CD4-positive, CD25-positive, alpha-beta regulatory T cell (primary cell): ENCODE measurements around the gene NCK2. TPM values are rescaled to one million over a fixed set of nuclear protein-coding genes. Genes with fewer than 3 reads are reported as not detected.

Experiments used
- ATAC-seq, 2 donors: fragments of 150-1000 bp; cut with Tn5 transposase; one replicate each; pipeline ENCODE4 v1.10.0; 2021; ENCODE audit warnings: low read depth in 2 of 2, moderate number of reproducible peaks in 2 of 2, moderate library complexity in 1 of 2
- DNase-seq, 3 donors: peaks; one replicate each; pipeline versions ENCODE4 v3.0.0 to v3.0.0-alpha.2; 2012 to 2022; ENCODE audit warnings: mixed read lengths in 1 of 3
- H3K27ac ChIP-seq: one replicate; pipeline ENCODE4 v1.7.0; 2013; ENCODE audit warnings: mild to moderate bottlenecking, low read length; ENCODE audit not compliant: insufficient read depth, poor library complexity, severe bottlenecking
- H3K27me3 ChIP-seq: one replicate; pipeline ENCODE4 v1.7.0; 2013; ENCODE audit warnings: low read length; ENCODE audit not compliant: control insufficient read depth, insufficient read depth
- H3K36me3 ChIP-seq: one replicate; pipeline ENCODE4 v1.7.0; 2013; ENCODE audit warnings: mild to moderate bottlenecking, low read length, moderate library complexity; ENCODE audit not compliant: control insufficient read depth, insufficient read depth
- H3K4me1 ChIP-seq: 2 replicates; pipeline ENCODE4 v1.7.0; 2013; ENCODE audit warnings: mild to moderate bottlenecking, low read length; ENCODE audit not compliant: insufficient read depth, control insufficient read depth, poor library complexity, severe bottlenecking
- H3K4me3 ChIP-seq: one replicate; pipeline ENCODE4 v1.7.0; 2013; ENCODE audit warnings: low read depth, mild to moderate bottlenecking, low read length, moderate library complexity
- H3K9me3 ChIP-seq, 2 experiments: 1 replicate in 1 of 2; 2 replicates in 1 of 2; pipeline ENCODE4 v1.7.0; 2013; ENCODE audit warnings: low read length in 2 of 2, mild to moderate bottlenecking in 1 of 2, moderate library complexity in 1 of 2; ENCODE audit not compliant: control insufficient read depth in 2 of 2
- H3K27ac Mint-ChIP-seq, 3 donors: one replicate each; pipeline ENCODE4 v1.8.0; 2020 to 2022; ENCODE audit warnings: mild to moderate bottlenecking in 3 of 3, mixed read lengths in 3 of 3, moderate library complexity in 2 of 3
- H3K27me3 Mint-ChIP-seq: one replicate; pipeline ENCODE4 v1.8.0; 2022; ENCODE audit warnings: mild to moderate bottlenecking, mixed read lengths
- H3K36me3 Mint-ChIP-seq: one replicate; pipeline ENCODE4 v1.8.0; 2020; ENCODE audit warnings: mixed read lengths
- H3K4me1 Mint-ChIP-seq, 4 donors: one replicate each; pipeline ENCODE4 v1.8.0; 2020 to 2022; ENCODE audit warnings: mixed read lengths in 4 of 4, mild to moderate bottlenecking in 1 of 4
- H3K4me3 Mint-ChIP-seq, 4 donors: one replicate each; pipeline ENCODE4 v1.8.0; 2020 to 2022; ENCODE audit warnings: mild to moderate bottlenecking in 4 of 4, mixed read lengths in 4 of 4, moderate library complexity in 3 of 4
- H3K9me3 Mint-ChIP-seq, 7 donors: one replicate each; pipeline ENCODE4 v1.8.0; 2020 to 2022; ENCODE audit warnings: mixed read lengths in 7 of 7, mild to moderate bottlenecking in 3 of 7, moderate library complexity in 2 of 7
- polyA plus RNA-seq, 4 donors: library from polyadenylated mRNA; unstranded; fragments of 300-500 nt; fragmentation: Illumina TruSeq; gene quantifications; one replicate each; pipeline ENCODE4 v1.2.3, GENCODE V29; 2021
- total RNA-seq: library from RNA; stranded (reverse); gene quantifications from one replicate; pipeline ENCODE4 v1.2.3, GENCODE V29; 2022

The NCK2 gene
- total and polyA plus RNA-seq, 5 donors from 2014 or later, result 44.8 to 167 (median 60.5) TPM

- H3K27ac ChIP-seq, result peak overlapping the region; percentile 39
Observed at GRCh38 chr2:105820691-105821090, 76.0 kb downstream of the NCK2 start.

GRCh38 chr2:105821428-105822125 is 76.9 kb downstream of the NCK2 start:
- Mint-ChIP-seq H3K27ac (peak overlapping the region; percentile 63 to 96 (median 92)), H3K9me3 (peaks cover 0 to 6% (median 3%) of the 10 kb centered on the region in 7 donors), H3K27me3 (no peaks in the 10 kb centered on the region), H3K36me3 (peaks cover 61% of the 10 kb centered on the region), H3K4me1 (peaks cover 45 to 86% (median 73%) of the 10 kb centered on the region in 4 donors), H3K4me3 (peak overlapping the region; percentile 21 to 72 (median 42))
- H3K4me1 ChIP-seq, result peaks cover 52% of the 10 kb centered on the region
- peak overlapping the region; percentile 81 for H3K27ac ChIP-seq
- H3K36me3 ChIP-seq, result peaks cover 69% of the 10 kb centered on the region
- H3K27me3 ChIP-seq, result no peaks in the 10 kb centered on the region
- DNase-seq, result no peak
- peak overlapping the region; percentile 21 for H3K4me3 ChIP-seq
- no peaks in the 10 kb centered on the region for H3K9me3 ChIP-seq
- ATAC-seq, result no peak

More at GRCh38 chr2:105820691-105821090, 76.0 kb downstream of the NCK2 start:
- Histone ChIP-seq H3K4me1 (peaks cover 61% of the 10 kb centered on the region), H3K27me3 (no peaks in the 10 kb centered on the region), H3K9me3 (no peaks in the 10 kb centered on the region), H3K36me3 (peaks cover 64% of the 10 kb centered on the region), H3K4me3 (peak overlapping the region; percentile 2)
- ATAC-seq (no peak), DNase-seq (no peak)
- peak overlapping the region; percentile 7 to 70 (median 40) for H3K4me3 Mint-ChIP-seq
- H3K4me1 Mint-ChIP-seq, result peaks cover 47 to 88% (median 73%) of the 10 kb centered on the region in 4 donors
- peaks cover 0 to under 1% (median 0%) of the 10 kb centered on the region in 7 donors for H3K9me3 Mint-ChIP-seq
- peak overlapping the region in 2 of 3 donors; percentile 76 to 84 for H3K27ac Mint-ChIP-seq
- H3K27me3 Mint-ChIP-seq, result no peaks in the 10 kb centered on the region
- peaks cover 55% of the 10 kb centered on the region for H3K36me3 Mint-ChIP-seq

GRCh38 chr2:105822186-105822585 is 77.5 kb downstream of the NCK2 start:
- H3K27me3 Mint-ChIP-seq, result no peaks in the 10 kb centered on the region
- H3K9me3 ChIP-seq, result no peaks in the 10 kb centered on the region
- H3K36me3 ChIP-seq, result peaks cover 66% of the 10 kb centered on the region
- DNase-seq (peak in 1 of 3 donors; percentile 48), ATAC-seq (peak; percentile 76 to 80)
- H3K4me3 Mint-ChIP-seq, result peak overlapping the region; percentile 21 to 72 (median 42)
- peaks cover 0 to 6% (median 3%) of the 10 kb centered on the region in 7 donors for H3K9me3 Mint-ChIP-seq
- H3K4me1 ChIP-seq, result peaks cover 52% of the 10 kb centered on the region
- H3K36me3 Mint-ChIP-seq, result peaks cover 57% of the 10 kb centered on the region
- peaks cover 44 to 83% (median 70%) of the 10 kb centered on the region in 4 donors for H3K4me1 Mint-ChIP-seq
- H3K27me3 ChIP-seq, result no peaks in the 10 kb centered on the region
- H3K4me3 ChIP-seq, result peak overlapping the region; percentile 21
- peak overlapping the region; percentile 63 to 96 (median 92) for H3K27ac Mint-ChIP-seq
- H3K27ac ChIP-seq, result peak overlapping the region; percentile 81

DNA sequence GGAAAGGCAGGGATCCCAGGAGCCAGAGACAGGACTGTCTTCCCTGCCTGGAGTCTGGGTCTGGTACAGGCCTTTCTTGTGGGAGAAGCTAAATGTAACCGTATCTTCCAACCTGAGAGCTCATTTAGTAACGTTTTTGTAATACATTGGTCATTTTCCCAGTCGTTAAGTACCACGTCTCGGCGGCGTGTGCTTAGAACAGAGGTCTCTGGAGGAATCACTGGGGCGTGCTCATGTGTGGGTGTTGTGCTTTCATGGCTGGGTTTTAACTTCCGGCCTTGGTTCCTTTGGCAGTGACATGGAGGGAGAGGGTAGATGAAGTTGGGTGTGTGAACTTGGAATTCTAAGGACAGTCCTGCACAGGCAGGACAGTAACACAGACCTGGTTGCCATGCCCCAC is 79.7 kb downstream of the NCK2 start:
- H3K9me3 Mint-ChIP-seq, result peaks cover 0 to 6% (median 3%) of the 10 kb centered on the region in 7 donors
- peak overlapping the region; percentile 47 for H3K27ac ChIP-seq
- DNase-seq (no peak), ATAC-seq (no peak)
- H3K4me1 ChIP-seq, result peaks cover 72% of the 10 kb centered on the region
- peak overlapping the region; percentile 45 to 92 (median 63) for H3K27ac Mint-ChIP-seq
- peaks cover 56% of the 10 kb centered on the region for H3K36me3 Mint-ChIP-seq
- no peaks in the 10 kb centered on the region for H3K27me3 Mint-ChIP-seq
- H3K4me3 ChIP-seq, result no peak overlapping the region
- no peaks in the 10 kb centered on the region for H3K27me3 ChIP-seq
- H3K4me1 Mint-ChIP-seq, result peaks cover 44 to 93% (median 80%) of the 10 kb centered on the region in 4 donors
- H3K36me3 ChIP-seq, result peaks cover 52% of the 10 kb centered on the region
- H3K4me3 Mint-ChIP-seq, result peak overlapping the region in 3 of 4 donors; percentile 10 to 33 (median 25)
- H3K9me3 ChIP-seq, result no peaks in the 10 kb centered on the region

- Histone ChIP-seq H3K9me3 (peaks cover 3 to 5% of the 10 kb centered on the region in 2 experiments), H3K36me3 (peaks cover 43% of the 10 kb centered on the region), H3K27me3 (no peaks in the 10 kb centered on the region), H3K4me3 (peak overlapping the region; percentile 47), H3K4me1 (peaks cover 53% of the 10 kb centered on the region), H3K27ac (peak overlapping the region; percentile 63)
- H3K4me1 Mint-ChIP-seq, result peaks cover 45 to 95% (median 78%) of the 10 kb centered on the region in 4 donors
- no peaks in the 10 kb centered on the region for H3K27me3 Mint-ChIP-seq
- DNase-seq (peak in 1 of 3 donors; percentile 40), ATAC-seq (peak in 1 of 2 donors; percentile 50)
- peaks cover 47% of the 10 kb centered on the region for H3K36me3 Mint-ChIP-seq
- H3K4me3 Mint-ChIP-seq, result peak overlapping the region; percentile 24 to 47 (median 37)
- H3K27ac Mint-ChIP-seq, result peak overlapping the region; percentile 78 to 88 (median 87)
- peaks cover 0 to 14% (median 4%) of the 10 kb centered on the region in 7 donors for H3K9me3 Mint-ChIP-seq
Observed at GRCh38 chr2:105827351-105828096, 82.8 kb downstream of the NCK2 start.

DNA sequence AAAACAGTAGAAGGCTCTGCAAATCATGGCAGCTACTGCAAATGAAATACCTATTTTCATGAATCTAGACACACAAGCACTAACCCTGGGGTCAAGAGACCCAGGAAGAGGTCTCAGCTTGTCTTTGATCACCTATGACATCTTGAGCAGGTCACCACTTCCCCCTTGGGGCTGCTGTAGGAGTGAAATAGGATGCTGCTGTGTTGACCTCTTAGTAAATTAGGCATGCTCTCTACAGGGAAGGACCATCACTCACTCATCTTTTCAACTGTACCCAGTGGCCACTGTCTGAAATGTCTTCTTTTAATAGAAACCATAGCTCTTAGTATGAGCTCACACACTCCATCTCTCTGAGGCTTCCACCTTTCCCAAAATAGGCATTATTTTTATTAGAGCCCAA is 83.8 kb downstream of the NCK2 start:
- Mint-ChIP-seq H3K27me3 (no peaks in the 10 kb centered on the region), H3K9me3 (peaks cover 0 to 17% (median 5%) of the 10 kb centered on the region in 7 donors), H3K4me1 (peaks cover 41 to 93% (median 75%) of the 10 kb centered on the region in 4 donors), H3K4me3 (peak overlapping the region in 3 of 4 donors; percentile 15 to 33 (median 32)), H3K27ac (peak overlapping the region; percentile 29 to 87 (median 75)), H3K36me3 (peaks cover 43% of the 10 kb centered on the region)
- Histone ChIP-seq H3K4me1 (peaks cover 42% of the 10 kb centered on the region), H3K4me3 (peak overlapping the region; percentile 47), H3K27ac (peak overlapping the region; percentile 63), H3K27me3 (no peaks in the 10 kb centered on the region), H3K36me3 (peaks cover 38% of the 10 kb centered on the region), H3K9me3 (peaks cover 3 to 13% of the 10 kb centered on the region in 2 experiments)
- no peak for ATAC-seq
- no peak for DNase-seq

DNA sequence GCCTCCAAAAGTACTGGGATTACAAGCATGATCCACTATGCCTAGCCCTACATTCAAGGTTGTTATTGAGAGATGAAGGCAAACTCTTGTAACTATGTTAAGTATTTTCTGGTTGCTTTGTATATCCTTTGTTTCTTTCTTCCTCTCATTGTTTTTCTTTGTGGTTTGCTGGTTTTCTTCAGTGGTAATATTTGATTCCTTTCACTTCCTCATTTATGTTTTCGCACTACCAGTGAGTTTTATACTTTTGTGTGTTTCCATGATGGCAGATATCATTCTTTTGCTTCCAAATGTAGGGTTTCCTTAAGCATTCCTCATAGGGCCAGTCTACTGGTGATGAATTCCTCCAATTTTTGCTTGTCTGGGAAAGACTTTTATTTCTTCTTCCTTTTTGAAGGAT is 90.2 kb downstream of the NCK2 start:
- H3K4me3 ChIP-seq, result peak overlapping the region; percentile 9
- no peaks in the 10 kb centered on the region for H3K27me3 ChIP-seq
- DNase-seq (peak in 2 of 3 donors; percentile 65 to 67), ATAC-seq (no peak)
- H3K36me3 ChIP-seq, result peaks cover 5% of the 10 kb centered on the region
- Mint-ChIP-seq H3K4me1 (peaks cover 52 to 93% (median 66%) of the 10 kb centered on the region in 4 donors), H3K27ac (peak overlapping the region; percentile 6 to 70 (median 66)), H3K36me3 (peaks cover 32% of the 10 kb centered on the region), H3K27me3 (no peaks in the 10 kb centered on the region), H3K9me3 (peaks cover 0 to 43% (median 14%) of the 10 kb centered on the region in 7 donors), H3K4me3 (peak overlapping the region; percentile 26 to 68 (median 46))
- peak overlapping the region; percentile 74 for H3K27ac ChIP-seq
- peaks cover 15 to 35% of the 10 kb centered on the region in 2 experiments for H3K9me3 ChIP-seq
- H3K4me1 ChIP-seq, result peaks cover 40% of the 10 kb centered on the region
